HG03097 (cell line): ENCODE data around the gene PDXDC1.
A peak's percentile ranks its signal among the peaks of the same experiment; 100 is the strongest.
"Not testable (repeated sequence)": the region's sequence is repeated elsewhere in the genome, so short reads cannot be mapped to it uniquely, and the experiment has no call there.

Source experiments
- ATAC-seq: cut with Tn5 transposase; IDR thresholded peaks from one replicate; pipeline ENCODE4 v1.9.1; 2021; ENCODE audit not compliant: unreplicated experiment, low FRiP score

The PDXDC1 gene

GRCh38 chr16:14974656-14975417 is at the start of gene PDXDC1:
PDXDC1 (plus strand) TSS chr16:14975026; CDS start chr16:14975200, 174 bp downstream.
- peak; percentile 87 for ATAC-seq

- ATAC-seq: not testable (repeated sequence)
Measured at GRCh38 chr16:14928064-14928714, 46.6 kb upstream of the PDXDC1 start.

GRCh38 chr16:14929176-14929575 is 45.6 kb upstream of the PDXDC1 start:
- not testable (repeated sequence) for ATAC-seq

- ATAC-seq: not testable (repeated sequence)
Measured at GRCh38 chr16:14930246-14930645, 44.6 kb upstream of the PDXDC1 start.

GRCh38 chr16:14930971-14931370 is 43.9 kb upstream of the PDXDC1 start:
- not testable (repeated sequence) for ATAC-seq

- ATAC-seq: not testable (repeated sequence)
Measured at GRCh38 chr16:14932581-14933375, 42.0 kb upstream of the PDXDC1 start.

- ATAC-seq: not testable (repeated sequence)
Measured at GRCh38 chr16:14937143-14937542, 37.7 kb upstream of the PDXDC1 start, which contains the start of gene NPIPA1. NPIPA1 (plus strand) TSS chr16:14937443; CDS start chr16:14937443, 0 bp downstream.

GRCh38 chr16:14937994-14938393 is 36.8 kb upstream of the PDXDC1 start:
- ATAC-seq: not testable (repeated sequence)

- not testable (repeated sequence) for ATAC-seq
Measured at GRCh38 chr16:14942686-14943085, 32.1 kb upstream of the PDXDC1 start.

- no peak for ATAC-seq
Measured at GRCh38 chr16:14955546-14956231, 19.1 kb upstream of the PDXDC1 start.

- ATAC-seq: no peak
Measured at GRCh38 chr16:14957576-14958322, 17.1 kb upstream of the PDXDC1 start.

GRCh38 chr16:14958323-14958600 is 16.6 kb upstream of the PDXDC1 start:
- no peak for ATAC-seq

GRCh38 chr16:14958970-14959369 is 15.9 kb upstream of the PDXDC1 start:
- ATAC-seq: no peak

GRCh38 chr16:14961405-14962186 is 13.2 kb upstream of the PDXDC1 start:
- ATAC-seq: no peak

- ATAC-seq: no peak
Measured at GRCh38 chr16:14963281-14964173, 11.3 kb upstream of the PDXDC1 start.

- no peak for ATAC-seq
Measured at GRCh38 chr16:14965328-14965727, 9.5 kb upstream of the PDXDC1 start.

- not testable (repeated sequence) for ATAC-seq
Measured at GRCh38 chr16:14969795-14970194, 5.0 kb upstream of the PDXDC1 start.

GRCh38 chr16:14971621-14972228 is 3.1 kb upstream of the PDXDC1 start:
- not testable (repeated sequence) for ATAC-seq
